ENCODE measurements around the gene LEFTY1. TPM values are rescaled to one million over a fixed set of nuclear protein-coding genes. Genes with fewer than 3 reads are reported as not detected.

Gene LEFTY1
- polyA plus RNA-seq, 1 donor from 2014 or later, result 4.1 TPM

DNA sequence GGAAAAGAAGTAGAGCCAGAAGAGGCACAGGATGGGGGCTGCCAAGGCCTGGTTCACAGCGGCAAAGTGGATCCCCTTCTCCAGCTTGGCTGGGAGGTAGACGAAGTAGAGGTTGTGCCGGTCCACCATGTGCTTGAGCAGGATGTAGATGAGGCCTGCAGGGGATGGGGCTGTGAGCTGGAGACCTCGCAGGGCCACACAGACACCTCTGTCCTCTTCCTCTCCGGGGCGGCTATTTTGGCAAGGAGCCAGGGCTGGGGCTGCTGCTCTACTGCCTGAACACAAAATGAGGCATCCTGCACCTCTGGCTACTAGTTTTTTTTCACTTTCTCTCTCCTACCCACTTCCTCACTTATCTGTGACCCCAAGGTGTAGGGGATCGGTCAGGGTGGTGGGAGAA is 39.0 kb downstream of the LEFTY1 start:
- Histone ChIP-seq H3K4me3 (ENCODE audit: low read length) (no peak overlapping the region), H3K9ac (ENCODE audit: low read length) (no peak overlapping the region), H3K4me2 (ENCODE audit: low read length) (no peak overlapping the region), H3F3A (ENCODE audit: insufficient read depth, low read length, poor library complexity, severe bottlenecking) (no peaks in the 10 kb centered on the region), H3K9me2 (ENCODE audit: insufficient read depth, low read length) (no peaks in the 10 kb centered on the region), H3K27me3 (ENCODE audit: insufficient read depth, low read depth, low read length) (no peaks in the 10 kb centered on the region), H4K20me1 (ENCODE audit: insufficient read depth) (no peaks in the 10 kb centered on the region), H2AFZ (ENCODE audit: low read depth, low read length) (no peak overlapping the region), H3K27ac (ENCODE audit: low read length) (no peak overlapping the region), H3K36me3 (ENCODE audit: insufficient read depth, low read length) (no peaks in the 10 kb centered on the region), H3K9me3 (ENCODE audit: low read length) (no peaks in the 10 kb centered on the region), H3K79me2 (replicated peaks; ENCODE audit: insufficient read depth, low read length) (no peaks in the 10 kb centered on the region)
- no peak for TF ChIP-seq EP300 (conservative IDR thresholded peaks at IDR 0.05; ENCODE audit: poor library complexity, severe bottlenecking)
- TF ChIP-seq POLR2AphosphoS5 (IDR thresholded peaks at IDR 0.05), result no peak
- no peak for TF ChIP-seq SMC3 (conservative IDR thresholded peaks at IDR 0.05; ENCODE audit: poor library complexity)
- TF ChIP-seq RAD21 (conservative IDR thresholded peaks at IDR 0.05), result no peak
- TF ChIP-seq TAF1 (IDR thresholded peaks at IDR 0.05; ENCODE audit: low read depth), result no peak
- TF ChIP-seq, protein P1, sequence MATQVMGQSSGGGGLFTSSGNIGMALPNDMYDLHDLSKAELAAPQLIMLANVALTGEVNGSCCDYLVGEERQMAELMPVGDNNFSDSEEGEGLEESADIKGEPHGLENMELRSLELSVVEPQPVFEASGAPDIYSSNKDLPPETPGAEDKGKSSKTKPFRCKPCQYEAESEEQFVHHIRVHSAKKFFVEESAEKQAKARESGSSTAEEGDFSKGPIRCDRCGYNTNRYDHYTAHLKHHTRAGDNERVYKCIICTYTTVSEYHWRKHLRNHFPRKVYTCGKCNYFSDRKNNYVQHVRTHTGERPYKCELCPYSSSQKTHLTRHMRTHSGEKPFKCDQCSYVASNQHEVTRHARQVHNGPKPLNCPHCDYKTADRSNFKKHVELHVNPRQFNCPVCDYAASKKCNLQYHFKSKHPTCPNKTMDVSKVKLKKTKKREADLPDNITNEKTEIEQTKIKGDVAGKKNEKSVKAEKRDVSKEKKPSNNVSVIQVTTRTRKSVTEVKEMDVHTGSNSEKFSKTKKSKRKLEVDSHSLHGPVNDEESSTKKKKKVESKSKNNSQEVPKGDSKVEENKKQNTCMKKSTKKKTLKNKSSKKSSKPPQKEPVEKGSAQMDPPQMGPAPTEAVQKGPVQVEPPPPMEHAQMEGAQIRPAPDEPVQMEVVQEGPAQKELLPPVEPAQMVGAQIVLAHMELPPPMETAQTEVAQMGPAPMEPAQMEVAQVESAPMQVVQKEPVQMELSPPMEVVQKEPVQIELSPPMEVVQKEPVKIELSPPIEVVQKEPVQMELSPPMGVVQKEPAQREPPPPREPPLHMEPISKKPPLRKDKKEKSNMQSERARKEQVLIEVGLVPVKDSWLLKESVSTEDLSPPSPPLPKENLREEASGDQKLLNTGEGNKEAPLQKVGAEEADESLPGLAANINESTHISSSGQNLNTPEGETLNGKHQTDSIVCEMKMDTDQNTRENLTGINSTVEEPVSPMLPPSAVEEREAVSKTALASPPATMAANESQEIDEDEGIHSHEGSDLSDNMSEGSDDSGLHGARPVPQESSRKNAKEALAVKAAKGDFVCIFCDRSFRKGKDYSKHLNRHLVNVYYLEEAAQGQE (IDR thresholded peaks at IDR 0.05; ENCODE audit: borderline replicate concordance), result no peak
- no peak for TF ChIP-seq EZH2 (IDR thresholded peaks at IDR 0.05; ENCODE audit: borderline replicate concordance, insufficient read depth, low read length, poor library complexity, severe bottlenecking)
- no peak for TF ChIP-seq MXI1 (conservative IDR thresholded peaks at IDR 0.05; ENCODE audit: poor library complexity, severe bottlenecking)
- TF ChIP-seq, protein P2, sequence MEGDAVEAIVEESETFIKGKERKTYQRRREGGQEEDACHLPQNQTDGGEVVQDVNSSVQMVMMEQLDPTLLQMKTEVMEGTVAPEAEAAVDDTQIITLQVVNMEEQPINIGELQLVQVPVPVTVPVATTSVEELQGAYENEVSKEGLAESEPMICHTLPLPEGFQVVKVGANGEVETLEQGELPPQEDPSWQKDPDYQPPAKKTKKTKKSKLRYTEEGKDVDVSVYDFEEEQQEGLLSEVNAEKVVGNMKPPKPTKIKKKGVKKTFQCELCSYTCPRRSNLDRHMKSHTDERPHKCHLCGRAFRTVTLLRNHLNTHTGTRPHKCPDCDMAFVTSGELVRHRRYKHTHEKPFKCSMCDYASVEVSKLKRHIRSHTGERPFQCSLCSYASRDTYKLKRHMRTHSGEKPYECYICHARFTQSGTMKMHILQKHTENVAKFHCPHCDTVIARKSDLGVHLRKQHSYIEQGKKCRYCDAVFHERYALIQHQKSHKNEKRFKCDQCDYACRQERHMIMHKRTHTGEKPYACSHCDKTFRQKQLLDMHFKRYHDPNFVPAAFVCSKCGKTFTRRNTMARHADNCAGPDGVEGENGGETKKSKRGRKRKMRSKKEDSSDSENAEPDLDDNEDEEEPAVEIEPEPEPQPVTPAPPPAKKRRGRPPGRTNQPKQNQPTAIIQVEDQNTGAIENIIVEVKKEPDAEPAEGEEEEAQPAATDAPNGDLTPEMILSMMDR (IDR thresholded peaks at IDR 0.05; ENCODE audit: poor library complexity, severe bottlenecking), result no peak

DNA sequence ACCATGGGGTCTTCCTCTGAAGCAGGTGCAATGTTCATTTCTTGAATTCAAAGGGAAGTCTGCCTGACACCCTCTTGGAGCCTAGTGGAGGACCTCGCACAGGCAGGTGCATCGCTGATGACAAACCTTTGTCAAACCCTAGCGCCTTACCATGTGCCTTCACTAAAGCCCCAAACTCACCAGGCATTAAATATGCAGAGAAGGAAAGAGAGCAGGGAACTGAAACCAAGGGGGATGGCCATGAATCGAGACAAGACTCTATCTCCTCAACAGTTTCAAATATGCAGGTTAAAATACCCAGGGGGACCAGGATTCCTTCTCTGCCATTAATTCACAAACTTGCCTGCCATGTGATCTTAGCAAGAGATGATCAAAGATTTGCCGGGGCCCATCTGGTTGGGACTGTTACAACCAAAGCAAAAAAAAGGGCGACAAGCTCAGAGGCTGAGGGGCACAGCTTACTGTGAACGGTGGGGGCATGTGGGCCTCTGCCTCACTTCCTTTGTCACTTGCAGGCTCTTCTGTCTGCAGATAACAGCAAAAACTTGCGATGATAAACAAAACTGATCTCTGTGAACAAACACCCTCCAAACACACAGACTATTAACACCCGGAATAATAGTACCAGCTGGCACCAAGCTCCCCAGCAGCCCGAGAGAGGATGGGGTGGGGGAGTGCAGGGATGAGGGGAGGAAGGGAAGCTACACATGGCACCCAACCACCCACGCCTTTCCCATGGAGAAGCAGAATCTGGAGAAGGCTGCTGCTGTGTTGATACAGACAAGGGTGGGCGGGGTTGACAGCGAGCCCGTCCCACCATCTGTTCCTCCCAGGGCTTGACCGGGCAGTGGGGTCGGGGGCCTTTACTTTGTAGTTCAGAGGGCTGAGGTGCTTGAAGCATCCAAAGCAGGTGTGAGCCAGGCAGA is 40.7 kb downstream of the LEFTY1 start:
- Histone ChIP-seq H3K79me2 (replicated peaks; ENCODE audit: insufficient read depth, low read length) (no peaks in the 10 kb centered on the region), H2AFZ (ENCODE audit: low read depth, low read length) (no peak overlapping the region), H3K27me3 (ENCODE audit: insufficient read depth, low read depth, low read length) (no peaks in the 10 kb centered on the region), H3K4me3 (ENCODE audit: low read length) (no peak overlapping the region), H3K9me2 (ENCODE audit: insufficient read depth, low read length) (no peaks in the 10 kb centered on the region), H3K36me3 (ENCODE audit: insufficient read depth, low read length) (no peaks in the 10 kb centered on the region), H4K20me1 (ENCODE audit: insufficient read depth) (no peaks in the 10 kb centered on the region), H3F3A (ENCODE audit: insufficient read depth, low read length, poor library complexity, severe bottlenecking) (no peaks in the 10 kb centered on the region), H3K4me2 (ENCODE audit: low read length) (no peak overlapping the region), H3K9me3 (ENCODE audit: low read length) (no peaks in the 10 kb centered on the region), H3K9ac (ENCODE audit: low read length) (no peak overlapping the region), H3K27ac (ENCODE audit: low read length) (no peak overlapping the region)
- TF ChIP-seq EZH2 (IDR thresholded peaks at IDR 0.05; ENCODE audit: borderline replicate concordance, insufficient read depth, low read length, poor library complexity, severe bottlenecking) (no peak), RAD21 (conservative IDR thresholded peaks at IDR 0.05) (no peak), MXI1 (conservative IDR thresholded peaks at IDR 0.05; ENCODE audit: poor library complexity, severe bottlenecking) (no peak), SMC3 (conservative IDR thresholded peaks at IDR 0.05; ENCODE audit: poor library complexity) (no peak), POLR2AphosphoS5 (IDR thresholded peaks at IDR 0.05) (no peak), TAF1 (IDR thresholded peaks at IDR 0.05; ENCODE audit: low read depth) (no peak), EP300 (conservative IDR thresholded peaks at IDR 0.05; ENCODE audit: poor library complexity, severe bottlenecking) (no peak)
- TF ChIP-seq, protein P1 (IDR thresholded peaks at IDR 0.05; ENCODE audit: borderline replicate concordance), result no peak
- TF ChIP-seq, protein P2 (IDR thresholded peaks at IDR 0.05; ENCODE audit: poor library complexity, severe bottlenecking), result no peak
